MCF 10A (cell line): ENCODE results near the gene KCNK4. TPM values are rescaled to one million over a fixed set of nuclear protein-coding genes. Genes with fewer than 3 reads are reported as not detected.
A peak's percentile ranks its signal among the peaks of the same experiment; 100 is the strongest.

Experiments used
- BruUV-seq: library from RNA; stranded (reverse); fragments of 400-500 nt; replicated peaks from 2 replicates; lab custom pipeline; 2021; lab: Mats Ljungman, UMichigan
- CTCF ChIA-PET: fragments of 300-600 bp; sonication (Branson Sonifier 250); formaldehyde crosslinking; extraction: SDS; loops from one replicate; lab custom pipeline; 2021; ENCODE audit warnings: antibody characterized with exemption, inconsistent platforms; lab: Yijun Ruan, JAX
- POLR2A ChIA-PET: fragments of 300-600, 350-650 bp; sonication (Branson Sonifier 250); formaldehyde crosslinking; extraction: SDS; loops from one replicate; lab custom pipeline; 2020; ENCODE audit warnings: antibody characterized with exemption, inconsistent platforms; lab: Yijun Ruan, JAX
- DNase-seq: peaks from one replicate; pipeline ENCODE4 v3.0.0-alpha.2; 2018; ENCODE audit not compliant: unreplicated experiment
- H3K27ac Mint-ChIP-seq: one replicate; pipeline ENCODE4 v1.8.0; 2022; ENCODE audit warnings: mild to moderate bottlenecking, low read depth, mixed read lengths; ENCODE audit not compliant: unreplicated experiment
- H3K27me3 Mint-ChIP-seq: one replicate; pipeline ENCODE4 v1.8.0; 2022; ENCODE audit warnings: mixed read lengths; ENCODE audit not compliant: insufficient read depth, unreplicated experiment
- H3K36me3 Mint-ChIP-seq: one replicate; pipeline ENCODE4 v1.8.0; 2022; ENCODE audit warnings: mild to moderate bottlenecking, moderate library complexity, mixed read lengths; ENCODE audit not compliant: insufficient read depth, unreplicated experiment
- H3K4me1 Mint-ChIP-seq: one replicate; pipeline ENCODE4 v1.8.0; 2022; ENCODE audit warnings: mixed read lengths; ENCODE audit not compliant: insufficient read depth, unreplicated experiment
- H3K4me3 Mint-ChIP-seq: one replicate; pipeline ENCODE4 v1.8.0; 2022; ENCODE audit warnings: mild to moderate bottlenecking, moderate library complexity, mixed read lengths; ENCODE audit not compliant: unreplicated experiment
- H3K9me3 Mint-ChIP-seq: one replicate; pipeline ENCODE4 v1.8.0; 2022; ENCODE audit warnings: mixed read lengths; ENCODE audit not compliant: unreplicated experiment
- intact Hi-C: fragments of 100-400 bp; cut with micrococcal nuclease; formaldehyde crosslinking; loops from 2 replicates; pipeline ENCODE4 v1.14.1; 2022
- total RNA-seq: library from RNA; stranded (reverse); gene quantifications from 2 replicates; pipeline ENCODE4 v1.2.3, GENCODE V29; 2022
- TF ChIP-seq, protein P1 (sequence below): fragments of 200-600 bp; IDR thresholded peaks from one replicate; pipeline ENCODE4 v1.8.0; 2022; ENCODE audit warnings: antibody characterized with exemption, mild to moderate bottlenecking; ENCODE audit not compliant: unreplicated experiment

The KCNK4 gene
- total RNA-seq, 1 experiment from 2014 or later: not detected

DNA sequence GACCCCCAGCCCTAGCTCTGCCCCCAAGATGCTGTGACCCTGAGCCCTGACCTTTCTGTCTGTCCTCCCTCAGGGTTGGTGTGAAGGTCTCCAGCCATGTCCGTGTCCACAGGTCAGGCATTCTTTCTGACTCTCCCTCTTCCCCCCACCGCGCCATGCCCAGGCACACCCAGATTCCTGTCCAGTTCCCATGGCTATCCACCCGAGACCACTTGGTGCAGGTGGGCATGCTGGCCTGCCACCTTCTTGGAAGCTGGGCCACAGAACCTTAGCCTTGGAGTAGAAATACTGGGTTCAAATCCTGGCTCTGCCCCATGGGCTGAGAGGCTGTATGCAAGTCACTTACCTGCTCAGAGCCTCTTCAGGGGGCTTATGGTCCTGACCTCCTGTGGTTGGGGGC is 42.1 kb upstream of the KCNK4 start:
- Mint-ChIP-seq H3K27me3 (no peaks in the 10 kb centered on the region), H3K27ac (no peak overlapping the region), H3K36me3 (peaks cover 13% of the 10 kb centered on the region), H3K4me3 (no peak overlapping the region), H3K9me3 (no peaks in the 10 kb centered on the region), H3K4me1 (peaks cover 6% of the 10 kb centered on the region)
- DNase-seq: no peak
- TF ChIP-seq, protein P1, sequence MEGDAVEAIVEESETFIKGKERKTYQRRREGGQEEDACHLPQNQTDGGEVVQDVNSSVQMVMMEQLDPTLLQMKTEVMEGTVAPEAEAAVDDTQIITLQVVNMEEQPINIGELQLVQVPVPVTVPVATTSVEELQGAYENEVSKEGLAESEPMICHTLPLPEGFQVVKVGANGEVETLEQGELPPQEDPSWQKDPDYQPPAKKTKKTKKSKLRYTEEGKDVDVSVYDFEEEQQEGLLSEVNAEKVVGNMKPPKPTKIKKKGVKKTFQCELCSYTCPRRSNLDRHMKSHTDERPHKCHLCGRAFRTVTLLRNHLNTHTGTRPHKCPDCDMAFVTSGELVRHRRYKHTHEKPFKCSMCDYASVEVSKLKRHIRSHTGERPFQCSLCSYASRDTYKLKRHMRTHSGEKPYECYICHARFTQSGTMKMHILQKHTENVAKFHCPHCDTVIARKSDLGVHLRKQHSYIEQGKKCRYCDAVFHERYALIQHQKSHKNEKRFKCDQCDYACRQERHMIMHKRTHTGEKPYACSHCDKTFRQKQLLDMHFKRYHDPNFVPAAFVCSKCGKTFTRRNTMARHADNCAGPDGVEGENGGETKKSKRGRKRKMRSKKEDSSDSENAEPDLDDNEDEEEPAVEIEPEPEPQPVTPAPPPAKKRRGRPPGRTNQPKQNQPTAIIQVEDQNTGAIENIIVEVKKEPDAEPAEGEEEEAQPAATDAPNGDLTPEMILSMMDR: no peak
- no TSS peak for BruUV-seq
- ChIA-PET POLR2A (interaction anchor here (1.2 to 10.8 kb wide), 4 partner anchors 20 to 54 kb away, joined by 3 to 122 read pairs (median 91); partner anchors contain the start of genes CATSPERZ, DNAJC4, ESRRA and NUDT22), CTCF (interaction anchor here (0.7 to 4.5 kb wide), 6 partner anchors 14 to 446 kb away, joined by 4 to 65 read pairs (median 10); partner anchors contain the start of gene CATSPERZ)
- intact Hi-C loops: no loop called here

DNA sequence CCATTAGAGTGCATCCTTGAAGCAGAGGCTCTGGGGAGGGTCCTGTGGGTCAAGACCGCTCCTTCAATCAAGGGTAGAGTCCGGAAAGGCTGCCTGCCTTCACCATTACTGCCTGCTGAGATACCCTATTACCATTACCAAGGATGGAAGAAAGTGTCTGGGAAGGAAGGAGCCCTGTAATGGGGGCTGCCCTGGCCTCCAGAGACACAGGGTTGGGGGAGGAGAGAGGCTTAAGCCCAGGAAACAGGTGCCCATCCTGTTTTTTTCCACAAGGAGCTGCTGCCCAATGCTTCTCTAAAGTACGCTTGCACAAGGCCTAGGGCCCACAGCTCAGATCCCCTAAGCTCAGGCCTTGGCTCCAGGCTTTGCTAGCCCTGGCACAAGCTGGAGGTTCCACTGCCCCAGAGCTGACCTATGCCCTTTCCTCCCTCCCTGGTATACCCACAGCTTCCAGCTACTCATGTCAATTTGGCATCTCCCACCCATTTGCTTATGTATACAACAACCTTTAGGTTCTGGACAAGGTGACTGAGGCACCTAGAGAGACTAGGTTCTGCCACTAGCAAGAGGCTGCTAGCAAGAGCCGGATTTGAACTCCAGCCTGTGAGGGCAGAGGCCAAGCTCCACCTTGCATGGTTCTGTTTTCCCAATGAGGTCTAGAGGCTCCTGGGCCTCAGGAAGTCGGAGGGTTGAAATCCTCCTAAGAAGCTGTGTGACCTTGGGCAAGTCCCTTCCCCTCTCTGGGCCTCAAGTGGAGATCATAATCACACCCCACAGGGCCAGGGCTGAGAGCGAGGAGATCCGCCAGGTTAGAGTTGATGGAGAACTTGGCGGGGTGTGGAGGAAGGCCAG is 41.3 kb upstream of the KCNK4 start:
- TF ChIP-seq, protein P1: no peak
- ChIA-PET POLR2A (interaction anchor here (0.7 to 3.3 kb wide), 5 partner anchors 8 to 52 kb away, joined by 3 to 16 read pairs (median 5); partner anchors contain the start of genes FKBP2, NUDT22 and TRPT1), CTCF (interaction anchor here (0.6 to 4.5 kb wide), 17 partner anchors 9 to 140 kb away, joined by 3 to 65 read pairs (median 4); partner anchors contain the start of genes CATSPERZ, FKBP2, NUDT22 and STIP1)
- Mint-ChIP-seq H3K27me3 (no peaks in the 10 kb centered on the region), H3K9me3 (no peaks in the 10 kb centered on the region), H3K4me3 (no peak overlapping the region), H3K27ac (no peak overlapping the region), H3K4me1 (peaks cover 6% of the 10 kb centered on the region), H3K36me3 (peaks cover 6% of the 10 kb centered on the region)
- DNase-seq: no peak
- intact Hi-C loops: loop anchor here (5.0 kb wide), 3 partner anchors 38 to 108 kb away; partner anchors contain the start of genes GPR137 and RPS6KA4
- BruUV-seq: no TSS peak

DNA sequence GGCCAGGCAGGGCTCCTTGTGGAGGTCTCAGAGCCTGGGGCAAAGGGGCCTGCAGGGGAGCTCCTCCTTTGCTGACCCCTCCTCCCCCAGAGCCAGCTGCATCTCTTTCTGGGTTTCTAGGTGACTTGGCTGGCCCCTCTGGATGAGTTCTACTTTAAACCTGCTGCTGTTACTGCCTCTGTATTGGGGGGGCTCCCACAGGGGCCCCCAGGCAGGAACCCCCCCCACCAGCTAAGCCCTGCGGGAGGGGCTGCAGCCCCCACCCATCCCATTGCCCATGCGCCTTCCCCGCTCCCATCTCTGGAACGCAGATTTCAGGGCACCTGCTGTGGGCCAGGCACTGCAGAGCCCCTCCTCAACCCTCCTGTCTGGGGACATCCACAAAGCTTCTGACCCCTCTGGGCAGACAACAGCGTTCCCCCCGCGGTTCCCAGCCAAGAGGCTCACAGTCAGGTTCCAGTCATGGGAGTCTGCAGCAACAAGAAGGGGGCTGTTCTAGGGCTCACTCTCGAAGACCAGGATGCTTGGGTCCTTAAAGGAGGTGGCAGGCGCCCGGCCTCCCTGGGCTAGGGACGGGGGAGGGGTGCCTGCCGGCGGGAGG is 40.6 kb upstream of the KCNK4 start:
- no peaks in the 10 kb centered on the region for H3K36me3 Mint-ChIP-seq
- intact Hi-C loops: loop anchor here (1.0 to 5.0 kb wide), 4 partner anchors 19 to 107 kb away; partner anchors contain the start of genes GPR137 and RPS6KA4
- CTCF ChIA-PET: interaction anchor here (0.6 to 4.5 kb wide), 20 partner anchors 9 to 141 kb away, joined by 3 to 65 read pairs (median 4); partner anchors contain the start of genes CATSPERZ, FKBP2, NUDT22 and STIP1
- no peaks in the 10 kb centered on the region for H3K27me3 Mint-ChIP-seq
- H3K4me3 Mint-ChIP-seq: peak overlapping the region; percentile 87
- H3K9me3 Mint-ChIP-seq: no peaks in the 10 kb centered on the region
- TF ChIP-seq, protein P1: no peak
- no peak for DNase-seq
- H3K27ac Mint-ChIP-seq: no peak overlapping the region
- peaks cover 6% of the 10 kb centered on the region for H3K4me1 Mint-ChIP-seq
- POLR2A ChIA-PET: interaction anchor here (0.7 to 3.3 kb wide), 9 partner anchors 7 to 51 kb away, joined by 3 to 53 read pairs (median 3); partner anchors contain the start of genes FKBP2, NUDT22 and TRPT1
- BruUV-seq: no TSS peak
